Neural cell (in vitro differentiated cells): Measurements from ENCODE around the gene EXOC6B. TPM values are rescaled to one million over a fixed set of nuclear protein-coding genes. Genes with fewer than 3 reads are reported as not detected.

Experiments
- H2AFZ ChIP-seq: fragments of 200-600, 300-800 bp; sonication (generic), shearing (Covaris generic); 2 replicates; pipeline ENCODE4 v1.6.0; 2014; ENCODE audit warnings: low read depth, mild to moderate bottlenecking, antibody characterized with exemption, low read length, moderate library complexity
- H3F3A ChIP-seq: fragments of 200-600 bp; shearing (Covaris generic); 2 replicates; pipeline ENCODE4 v1.6.1; 2016; ENCODE audit warnings: mild to moderate bottlenecking, moderate library complexity, mixed read lengths, antibody characterized with exemption, low read length; ENCODE audit not compliant: insufficient read depth, poor library complexity, severe bottlenecking
- H3K27ac ChIP-seq: fragments of 200-600, 300-800 bp; sonication (generic), shearing (Covaris generic); 2 replicates; pipeline ENCODE4 v1.5.1; 2014; ENCODE audit warnings: mild to moderate bottlenecking, low read length, moderate library complexity
- H3K27me3 ChIP-seq: fragments of 300-800, 200-600 bp; sonication (generic), shearing (Covaris generic); 2 replicates; pipeline ENCODE4 v1.6.0; 2014; ENCODE audit warnings: mild to moderate bottlenecking, low read depth, low read length, moderate library complexity; ENCODE audit not compliant: insufficient read depth
- H3K36me3 ChIP-seq: fragments of 300-800, 200-600 bp; sonication (generic), shearing (Covaris generic); 2 replicates; pipeline ENCODE4 v1.5.1; 2014; ENCODE audit warnings: mild to moderate bottlenecking, antibody characterized with exemption, low read length, moderate library complexity; ENCODE audit not compliant: insufficient read depth
- H3K4me2 ChIP-seq: fragments of 300-800, 200-600 bp; sonication (generic), shearing (Covaris generic); 2 replicates; pipeline ENCODE4 v1.6.0; 2014; ENCODE audit warnings: mild to moderate bottlenecking, low read length
- H3K4me3 ChIP-seq: fragments of 300-800, 200-600 bp; sonication (generic), shearing (Covaris generic); 2 replicates; pipeline ENCODE4 v1.5.1; 2014; ENCODE audit warnings: mild to moderate bottlenecking, low read length, moderate library complexity
- H3K79me2 ChIP-seq: fragments of 200-600 bp; shearing (Covaris generic); replicated peaks from 2 replicates; pipeline ENCODE4 v1.6.0; 2014; ENCODE audit warnings: mild to moderate bottlenecking, low read length, moderate library complexity; ENCODE audit not compliant: insufficient read depth
- H3K9ac ChIP-seq: fragments of 300-800, 200-600 bp; sonication (generic), shearing (Covaris generic); 2 replicates; pipeline ENCODE4 v1.6.1; 2016; ENCODE audit warnings: mild to moderate bottlenecking, low read length, mixed read lengths
- H3K9me2 ChIP-seq: fragments of 200-600 bp; shearing (Covaris generic); 2 replicates; pipeline ENCODE4 v1.6.1; 2016; ENCODE audit warnings: mild to moderate bottlenecking, low read length, mixed read lengths; ENCODE audit not compliant: insufficient read depth
- H3K9me3 ChIP-seq: fragments of 200-600, 300-800 bp; sonication (generic), shearing (Covaris generic); 2 replicates; pipeline ENCODE4 v1.6.1; 2016; ENCODE audit warnings: mild to moderate bottlenecking, mixed run types, low read length, moderate library complexity, mixed read lengths
- H4K20me1 ChIP-seq: fragments of 200-600 bp; shearing (Covaris generic); 2 replicates; pipeline ENCODE4 v1.6.1; 2016; ENCODE audit warnings: mild to moderate bottlenecking, mixed run types; ENCODE audit not compliant: insufficient read depth
- CTCF ChIP-seq: fragments of 450-650 bp; IDR thresholded peaks from 2 replicates; pipeline ENCODE4 v1.5.1; 2014; ENCODE audit warnings: antibody characterized with exemption, mild to moderate bottlenecking, moderate library complexity; ENCODE audit not compliant: poor library complexity, severe bottlenecking
- EP300 ChIP-seq: fragments of 450-650 bp; conservative IDR thresholded peaks from 2 replicates; pipeline ENCODE4 v1.6.1; 2014; ENCODE audit warnings: antibody characterized with exemption, mild to moderate bottlenecking, moderate library complexity; ENCODE audit not compliant: poor library complexity, severe bottlenecking
- EZH2 ChIP-seq: fragments of 200-600, 300-800 bp; shearing (Covaris generic), sonication (generic); IDR thresholded peaks from 2 replicates; pipeline ENCODE4 v1.6.1; 2014; ENCODE audit warnings: antibody characterized with exemption, low read length, borderline replicate concordance, mild to moderate bottlenecking; ENCODE audit not compliant: insufficient read depth, poor library complexity, severe bottlenecking
- MXI1 ChIP-seq: fragments of 450-650 bp; conservative IDR thresholded peaks from 2 replicates; pipeline ENCODE4 v1.6.1; 2014; ENCODE audit warnings: antibody characterized with exemption, mild to moderate bottlenecking; ENCODE audit not compliant: poor library complexity, severe bottlenecking
- POLR2AphosphoS5 ChIP-seq: IDR thresholded peaks from 2 replicates; pipeline ENCODE4 v1.6.1; 2012
- RAD21 ChIP-seq: fragments of 450-650 bp; conservative IDR thresholded peaks from 2 replicates; pipeline ENCODE4 v1.6.1; 2014; ENCODE audit warnings: antibody characterized with exemption, mild to moderate bottlenecking, moderate library complexity
- SMC3 ChIP-seq: fragments of 450-650 bp; conservative IDR thresholded peaks from 2 replicates; pipeline ENCODE4 v1.6.1; 2014; ENCODE audit warnings: antibody characterized with exemption, mild to moderate bottlenecking, moderate library complexity; ENCODE audit not compliant: poor library complexity
- TAF1 ChIP-seq: IDR thresholded peaks from 2 replicates; pipeline ENCODE4 v1.6.1; 2012; ENCODE audit warnings: low read depth
- polyA plus RNA-seq: library from polyadenylated mRNA; depleted of rRNA; stranded (reverse); fragments of >200 nt; gene quantifications from 2 replicates; pipeline ENCODE4 v1.2.3, GENCODE V29; 2014
- TF ChIP-seq, protein P1 (sequence below): IDR thresholded peaks from 2 replicates; pipeline ENCODE4 v1.6.1; 2012; ENCODE audit warnings: borderline replicate concordance

Gene EXOC6B
- polyA plus RNA-seq, 1 donor from 2014 or later = 23.4 TPM

- no peaks in the 10 kb centered on the region for H4K20me1 ChIP-seq
- H3K9ac ChIP-seq = no peak overlapping the region
- no peaks in the 10 kb centered on the region for H3K79me2 ChIP-seq
- H2AFZ ChIP-seq = no peak overlapping the region
- H3K9me3 ChIP-seq = no peaks in the 10 kb centered on the region
- no peak overlapping the region for H3K4me2 ChIP-seq
- no peak overlapping the region for H3K4me3 ChIP-seq
- TF ChIP-seq TAF1 = no peak
- TF ChIP-seq RAD21 = no peak
- TF ChIP-seq MXI1 = no peak
- TF ChIP-seq POLR2AphosphoS5 = no peak
- no peak for TF ChIP-seq CTCF
- no peak for TF ChIP-seq SMC3
- TF ChIP-seq EP300 = no peak
- TF ChIP-seq EZH2 = no peak
- TF ChIP-seq, protein P1, sequence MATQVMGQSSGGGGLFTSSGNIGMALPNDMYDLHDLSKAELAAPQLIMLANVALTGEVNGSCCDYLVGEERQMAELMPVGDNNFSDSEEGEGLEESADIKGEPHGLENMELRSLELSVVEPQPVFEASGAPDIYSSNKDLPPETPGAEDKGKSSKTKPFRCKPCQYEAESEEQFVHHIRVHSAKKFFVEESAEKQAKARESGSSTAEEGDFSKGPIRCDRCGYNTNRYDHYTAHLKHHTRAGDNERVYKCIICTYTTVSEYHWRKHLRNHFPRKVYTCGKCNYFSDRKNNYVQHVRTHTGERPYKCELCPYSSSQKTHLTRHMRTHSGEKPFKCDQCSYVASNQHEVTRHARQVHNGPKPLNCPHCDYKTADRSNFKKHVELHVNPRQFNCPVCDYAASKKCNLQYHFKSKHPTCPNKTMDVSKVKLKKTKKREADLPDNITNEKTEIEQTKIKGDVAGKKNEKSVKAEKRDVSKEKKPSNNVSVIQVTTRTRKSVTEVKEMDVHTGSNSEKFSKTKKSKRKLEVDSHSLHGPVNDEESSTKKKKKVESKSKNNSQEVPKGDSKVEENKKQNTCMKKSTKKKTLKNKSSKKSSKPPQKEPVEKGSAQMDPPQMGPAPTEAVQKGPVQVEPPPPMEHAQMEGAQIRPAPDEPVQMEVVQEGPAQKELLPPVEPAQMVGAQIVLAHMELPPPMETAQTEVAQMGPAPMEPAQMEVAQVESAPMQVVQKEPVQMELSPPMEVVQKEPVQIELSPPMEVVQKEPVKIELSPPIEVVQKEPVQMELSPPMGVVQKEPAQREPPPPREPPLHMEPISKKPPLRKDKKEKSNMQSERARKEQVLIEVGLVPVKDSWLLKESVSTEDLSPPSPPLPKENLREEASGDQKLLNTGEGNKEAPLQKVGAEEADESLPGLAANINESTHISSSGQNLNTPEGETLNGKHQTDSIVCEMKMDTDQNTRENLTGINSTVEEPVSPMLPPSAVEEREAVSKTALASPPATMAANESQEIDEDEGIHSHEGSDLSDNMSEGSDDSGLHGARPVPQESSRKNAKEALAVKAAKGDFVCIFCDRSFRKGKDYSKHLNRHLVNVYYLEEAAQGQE = no peak
- H3K27ac ChIP-seq = no peak overlapping the region
- no peaks in the 10 kb centered on the region for H3K36me3 ChIP-seq
- H3K9me2 ChIP-seq = no peaks in the 10 kb centered on the region
- H3K27me3 ChIP-seq = no peaks in the 10 kb centered on the region
- H3F3A ChIP-seq = no peaks in the 10 kb centered on the region
Observed at GRCh38 chr2:72300147-72300684, 525.6 kb downstream of the EXOC6B start.

DNA sequence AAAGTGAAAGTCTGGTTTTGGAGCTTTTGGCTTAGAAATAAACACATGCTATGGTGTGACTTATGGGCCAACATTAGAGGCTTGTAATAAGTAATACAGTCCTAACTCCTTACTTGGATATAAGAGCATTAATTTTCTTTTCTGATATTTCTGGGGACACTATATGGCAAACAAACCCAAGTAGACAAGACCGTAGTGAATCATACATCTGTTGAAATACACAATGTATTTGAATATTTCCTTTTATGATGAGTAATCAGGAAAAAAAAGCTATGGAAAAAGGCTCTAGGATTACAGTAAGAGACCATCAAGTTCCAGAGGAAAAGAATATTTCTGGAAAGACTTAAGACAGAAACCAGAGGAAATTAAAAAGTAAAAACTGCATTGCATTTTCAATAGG is 532.2 kb downstream of the EXOC6B start:
- H3K4me2 ChIP-seq = no peak overlapping the region
- no peaks in the 10 kb centered on the region for H3K27me3 ChIP-seq
- no peaks in the 10 kb centered on the region for H3K9me2 ChIP-seq
- no peak overlapping the region for H3K9ac ChIP-seq
- no peak overlapping the region for H2AFZ ChIP-seq
- H3K4me3 ChIP-seq = no peak overlapping the region
- no peaks in the 10 kb centered on the region for H4K20me1 ChIP-seq
- no peak for TF ChIP-seq CTCF
- TF ChIP-seq, protein P1 = no peak
- TF ChIP-seq TAF1 = no peak
- TF ChIP-seq EP300 = no peak
- TF ChIP-seq MXI1 = no peak
- TF ChIP-seq EZH2 = no peak
- TF ChIP-seq POLR2AphosphoS5 = no peak
- TF ChIP-seq SMC3 = no peak
- TF ChIP-seq RAD21 = no peak
- no peaks in the 10 kb centered on the region for H3K79me2 ChIP-seq
- H3F3A ChIP-seq = no peaks in the 10 kb centered on the region
- H3K36me3 ChIP-seq = no peaks in the 10 kb centered on the region
- H3K9me3 ChIP-seq = peaks cover 4% of the 10 kb centered on the region
- no peak overlapping the region for H3K27ac ChIP-seq
